OCI-LY7 (cell line): Measurements from ENCODE around the gene IL1RN.

Source experiments
- EZH2phosphoT487 ChIP-seq: fragments of 200-600 bp; sonication (generic); IDR thresholded peaks from 2 replicates; pipeline ENCODE4 v1.6.1; 2018; ENCODE audit warnings: low read depth, borderline replicate concordance, mild to moderate bottlenecking, mixed run types, antibody characterized with exemption, low read length, moderate library complexity, mixed read lengths
- TF ChIP-seq, protein P1 (sequence below): fragments of 200-600 bp; sonication (generic); conservative IDR thresholded peaks from 2 replicates; pipeline ENCODE4 v1.5.1; 2014; ENCODE audit warnings: mild to moderate bottlenecking, antibody characterized with exemption, low read length, moderate library complexity, mixed read lengths

- TF ChIP-seq, protein P1, sequence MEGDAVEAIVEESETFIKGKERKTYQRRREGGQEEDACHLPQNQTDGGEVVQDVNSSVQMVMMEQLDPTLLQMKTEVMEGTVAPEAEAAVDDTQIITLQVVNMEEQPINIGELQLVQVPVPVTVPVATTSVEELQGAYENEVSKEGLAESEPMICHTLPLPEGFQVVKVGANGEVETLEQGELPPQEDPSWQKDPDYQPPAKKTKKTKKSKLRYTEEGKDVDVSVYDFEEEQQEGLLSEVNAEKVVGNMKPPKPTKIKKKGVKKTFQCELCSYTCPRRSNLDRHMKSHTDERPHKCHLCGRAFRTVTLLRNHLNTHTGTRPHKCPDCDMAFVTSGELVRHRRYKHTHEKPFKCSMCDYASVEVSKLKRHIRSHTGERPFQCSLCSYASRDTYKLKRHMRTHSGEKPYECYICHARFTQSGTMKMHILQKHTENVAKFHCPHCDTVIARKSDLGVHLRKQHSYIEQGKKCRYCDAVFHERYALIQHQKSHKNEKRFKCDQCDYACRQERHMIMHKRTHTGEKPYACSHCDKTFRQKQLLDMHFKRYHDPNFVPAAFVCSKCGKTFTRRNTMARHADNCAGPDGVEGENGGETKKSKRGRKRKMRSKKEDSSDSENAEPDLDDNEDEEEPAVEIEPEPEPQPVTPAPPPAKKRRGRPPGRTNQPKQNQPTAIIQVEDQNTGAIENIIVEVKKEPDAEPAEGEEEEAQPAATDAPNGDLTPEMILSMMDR, result no peak
- TF ChIP-seq EZH2phosphoT487, result no peak
These were observed 39.0 kb upstream of the IL1RN start for GRCh38 chr2:113088213-113088992.
